GM12878 (cell line): ENCODE data around the gene ZNF592. TPM values are rescaled to one million over a fixed set of nuclear protein-coding genes. Genes with fewer than 3 reads are reported as not detected.

ENCODE experiments used
- ATAC-seq: fragments of 200-7000 bp; cut with Tn5 transposase; 3 replicates; pipeline ENCODE4 v1.9.1; 2020; ENCODE audit warnings: mild to moderate bottlenecking, moderate library complexity
- BruUV-seq: library from RNA; stranded (reverse); fragments of 400-500 nt; replicated peaks from 2 replicates; lab custom pipeline; 2021; lab: Mats Ljungman, UMichigan
- CTCF ChIA-PET: fragments of 300-600 bp; sonication (Branson Sonifier 250); formaldehyde crosslinking; extraction: SDS; loops from one replicate; lab custom pipeline; 2021; ENCODE audit warnings: inconsistent platforms; lab: Yijun Ruan, JAX
- POLR2A ChIA-PET: fragments of 350-600 bp; formaldehyde crosslinking; extraction: SDS; loops from one replicate; lab custom pipeline; 2021; ENCODE audit warnings: inconsistent platforms; lab: Charles Lee
- RAD21 ChIA-PET: fragments of 300-600 bp; sonication (Branson Sonifier 250); formaldehyde crosslinking; loops from one replicate; lab custom pipeline; 2023; ENCODE audit warnings: antibody characterized with exemption; ENCODE audit not compliant: unreplicated experiment; lab: Charles Lee
- SMC1A ChIA-PET: fragments of 300-600 bp; sonication (Branson Sonifier 250); formaldehyde crosslinking; loops from one replicate; lab custom pipeline; 2023; ENCODE audit not compliant: unreplicated experiment, uncharacterized antibody; lab: Charles Lee
- DNase-seq: peaks from one replicate; pipeline ENCODE4 v3.0.0-alpha.2; 2011; ENCODE audit warnings: low read depth, low spot score
- FAIRE-seq: peaks from 3 replicates; lab custom pipeline; 2011; peaks lifted over from hg19 to GRCh38; lab: Jason Lieb, UNC
- H2AFZ ChIP-seq: 2 replicates; pipeline ENCODE4 v1.6.0; 2011; ENCODE audit warnings: low read depth, low read length, control low read depth; ENCODE audit not compliant: control insufficient read depth
- H3K27ac ChIP-seq: 2 replicates; pipeline ENCODE4 v1.5.1; 2011; ENCODE audit warnings: control low read depth; ENCODE audit not compliant: control insufficient read depth, insufficient read depth
- H3K27me3 ChIP-seq, 2 experiments: replicated peaks in 1 of 2; 2 replicates each; pipeline versions ENCODE4 v1.6.0 to v1.6.1; 2011; ENCODE audit warnings: low read length in 1 of 2; ENCODE audit not compliant: control insufficient read depth in 2 of 2, insufficient read depth in 2 of 2
- H3K36me3 ChIP-seq, 2 experiments: 2 replicates each; pipeline ENCODE4 v1.5.1; 2011; ENCODE audit warnings: low read length in 1 of 2; ENCODE audit not compliant: control insufficient read depth in 2 of 2, insufficient read depth in 2 of 2
- H3K4me1 ChIP-seq: 2 replicates; pipeline ENCODE4 v1.6.1; 2011; ENCODE audit warnings: mild to moderate bottlenecking, low read length, moderate library complexity, mixed read lengths; ENCODE audit not compliant: control insufficient read depth, insufficient read depth
- H3K4me2 ChIP-seq: 2 replicates; pipeline ENCODE4 v1.6.0; 2011; ENCODE audit warnings: control low read depth; ENCODE audit not compliant: control insufficient read depth, insufficient read depth
- H3K4me3 ChIP-seq: fragments of 200-600 bp; sonication (generic); 2 replicates; pipeline ENCODE4 v1.5.1; 2016
- H3K79me2 ChIP-seq: 2 replicates; pipeline ENCODE4 v1.6.0; 2011; ENCODE audit warnings: low read length; ENCODE audit not compliant: control insufficient read depth, insufficient read depth
- H3K9ac ChIP-seq: 2 replicates; pipeline ENCODE4 v1.8.0; 2011; ENCODE audit warnings: low read length, control low read depth, mixed read lengths; ENCODE audit not compliant: control insufficient read depth, insufficient read depth
- H3K9me3 ChIP-seq: replicated peaks from 3 replicates; pipeline ENCODE4 v1.5.1; 2011; ENCODE audit warnings: mild to moderate bottlenecking, low read length; ENCODE audit not compliant: control insufficient read depth, insufficient read depth
- H4K20me1 ChIP-seq: 2 replicates; pipeline ENCODE4 v1.6.0; 2011; ENCODE audit not compliant: control insufficient read depth, insufficient read depth
- IKZF1 ChIP-seq: fragments of 450-650 bp; conservative IDR thresholded peaks from 2 replicates; pipeline ENCODE4 v1.6.1; 2017; ENCODE audit warnings: antibody characterized with exemption, mild to moderate bottlenecking
- RBBP5 ChIP-seq: fragments of 200-600 bp; sonication (generic); conservative IDR thresholded peaks from 2 replicates; pipeline ENCODE4 v1.6.1; 2016
- RUNX3 ChIP-seq: IDR thresholded peaks from 2 replicates; pipeline ENCODE4 v1.6.1; 2012; ENCODE audit warnings: low read length, inconsistent platforms
- SIN3A ChIP-seq: IDR thresholded peaks from 2 replicates; pipeline ENCODE4 v1.6.1; 2012; ENCODE audit warnings: low read depth, low read length, improper control_type of control experiment
- YY1 ChIP-seq: IDR thresholded peaks from 2 replicates; pipeline ENCODE4 v1.6.1; 2011; ENCODE audit warnings: low read depth, mild to moderate bottlenecking, low read length
- WGBS: methylation state at CpG from one replicate; pipeline ENCODE4 v1.1.6; 2016; ENCODE audit warnings: low lambda C conversion rate; ENCODE audit not compliant: insufficient replicate concordance, insufficient coverage; ENCODE audit errors: missing lambda C conversion rate; 5-methylcytosine and 5-hydroxymethylcytosine counted together
- in situ Hi-C: fragments of 300-500 bp; cut with MboI; formaldehyde crosslinking; loops from 9 replicates; pipeline ENCODE4 v1.14.3; 2018; ENCODE audit warnings: mixed read lengths
- intact Hi-C: fragments of 100-400 bp; cut with micrococcal nuclease; formaldehyde crosslinking; loops from one replicate; pipeline ENCODE4 v1.14.2; 2022; ENCODE audit not compliant: unreplicated experiment
- polyA plus RNA-seq, 11 experiments: library from polyadenylated mRNA; depleted of rRNA in 4 of 11; unstranded in 6 of 11; stranded (reverse) in 5 of 11; fragments of >200 nt; fragmentation: Nextera tagmentation in 4 of 11; fragmentation: Illumina TruSeq in 1 of 11; extraction: Ambion mirVana in 4 of 11; extraction: Trizol in 1 of 11; gene quantifications; 1 replicate in 1 of 11; 2 replicates in 10 of 11; pipeline versions ENCODE4 v1.2.1 to v1.2.3, GENCODE V29; 2011 to 2016; ENCODE audit warnings: inconsistent platforms in 2 of 11, missing spikeins in 2 of 11, low read depth in 1 of 11
- total RNA-seq, 4 experiments: library from RNA; depleted of rRNA in 3 of 4; stranded (reverse); fragments of >200 nt in 3 of 4; fragmentation: Illumina TruSeq in 1 of 4; extraction: Trizol in 1 of 4; gene quantifications; 2 replicates each; pipeline versions ENCODE4 v1.2.1 to v1.2.3, GENCODE V29; 2013 to 2021
- TF ChIP-seq, protein P1 (sequence below), 3 experiments: IDR thresholded peaks in 2 of 3; conservative IDR thresholded peaks in 1 of 3; 2 replicates each; pipeline ENCODE4 v1.5.1; 2011; ENCODE audit warnings: low read depth in 3 of 3, low read length in 3 of 3, mild to moderate bottlenecking in 3 of 3, control low read depth in 2 of 3, moderate library complexity in 2 of 3, inconsistent platforms in 1 of 3, mixed read lengths in 1 of 3; ENCODE audit not compliant: control insufficient read depth in 2 of 3, insufficient read depth in 1 of 3; ENCODE audit errors: extremely low read depth in 1 of 3

The ZNF592 gene
- total and polyA plus RNA-seq, 10 of the 15 experiments (the other 5 are each of a cell fraction or from before 2014, with no cell fraction given), result 0.95 to 23.7 (median 8.6) TPM

DNA sequence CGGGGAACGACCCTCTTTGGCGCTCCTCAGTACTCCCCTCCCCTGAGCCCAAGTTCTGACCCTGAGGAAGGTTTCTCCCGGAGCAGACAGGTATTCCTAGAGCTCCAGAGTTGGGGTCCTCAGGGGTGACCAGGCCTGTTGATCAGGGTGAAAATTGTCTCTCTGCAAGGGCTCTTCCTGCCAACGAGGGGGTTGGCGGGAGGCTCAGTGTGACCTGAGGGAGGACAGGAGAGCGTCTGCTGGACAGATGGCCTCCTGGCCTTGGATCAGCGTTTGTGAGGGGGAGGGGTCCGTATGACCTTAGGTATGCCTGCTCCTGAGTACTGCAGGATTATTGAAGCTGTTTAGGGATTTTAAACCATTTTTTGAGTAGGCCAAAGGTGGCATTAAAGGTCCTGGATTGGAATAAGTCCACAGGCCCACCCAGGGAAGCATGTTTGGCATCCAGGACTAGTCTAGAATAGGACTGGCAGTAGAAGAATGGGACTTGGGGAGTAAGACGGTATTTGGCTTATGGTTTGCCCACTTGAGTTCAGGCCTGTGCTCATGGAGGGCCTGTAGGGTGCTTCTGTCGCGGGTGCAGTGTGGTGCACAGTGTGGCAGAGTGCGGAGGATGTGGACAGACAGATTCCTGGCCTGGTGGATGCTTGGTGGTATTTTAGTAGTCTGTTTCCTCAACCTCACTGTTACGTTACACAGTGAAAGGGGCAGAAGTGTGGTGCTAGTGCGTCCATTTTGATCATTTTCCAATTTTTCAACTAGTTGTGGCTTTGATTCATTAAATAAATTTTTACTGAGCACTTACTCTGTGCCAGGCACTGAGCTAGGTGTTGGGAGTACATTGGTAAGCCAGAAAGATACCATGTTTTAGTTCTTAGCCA is 959 bp downstream of the ZNF592 start:
- peak overlapping the region; percentile 61 for H2AFZ ChIP-seq
- SMC1A ChIA-PET, result interaction anchor here (0.8 to 2.6 kb wide), 10 partner anchors 12 to 150 kb away, joined by 3 to 21 read pairs (median 4); partner anchors contain the start of gene SEC11A
- BruUV-seq, result no TSS peak
- peak overlapping the region; percentile 90 for H3K27ac ChIP-seq
- H4K20me1 ChIP-seq, result no peaks in the 10 kb centered on the region
- H3K36me3 ChIP-seq, result peaks cover 0 to 4% of the 10 kb centered on the region in 2 experiments; a peak in 1 of 4 replicates
- in situ Hi-C loops (no loop called here), intact Hi-C loops (loop anchor here (1.0 kb wide), 2 partner anchors 33 to 95 kb away; partner anchors contain the start of genes SEC11A and WDR73)
- no peaks in the 10 kb centered on the region for H3K27me3 ChIP-seq
- FAIRE-seq (no peak), ATAC-seq (peak; percentile 58), DNase-seq (no peak)
- H3K9ac ChIP-seq, result peak overlapping the region; percentile 96
- H3K9me3 ChIP-seq, result no peaks in the 10 kb centered on the region
- POLR2A ChIA-PET, result interaction anchor here (0.6 to 2.1 kb wide), 6 partner anchors 13 to 91 kb away, joined by 3 to 6 read pairs (median 5); partner anchors contain the start of gene NMB
- peak overlapping the region; percentile 85 for H3K4me2 ChIP-seq
- RAD21 ChIA-PET, result interaction anchor here (0.9 to 4.4 kb wide), 8 partner anchors 14 to 145 kb away, joined by 3 to 31 read pairs (median 4); partner anchors contain the start of gene SEC11A
- H3K4me3 ChIP-seq, result peak overlapping the region; percentile 84
- peaks cover 15% of the 10 kb centered on the region for H3K4me1 ChIP-seq
- CTCF ChIA-PET, result interaction anchor here (1.0 kb wide), 2 partner anchors 36 to 94 kb away, joined by 3 read pairs; no protein-coding TSS in a partner anchor
- WGBS, result 1% methylated on average over 15 of the region's 15 CpGs
- TF ChIP-seq RUNX3 (0 out of 2 replicates have a peak, but pooled peaks have one; percentile 23), IKZF1 (0 out of 2 replicates have a peak, but pooled peaks have one; percentile 4), SIN3A (0 out of 2 replicates have a peak, but pooled peaks have one; percentile 35), RBBP5 (no peak), YY1 (0 out of 2 replicates have a peak, but pooled peaks have one; percentile 23)
- TF ChIP-seq, protein P1, sequence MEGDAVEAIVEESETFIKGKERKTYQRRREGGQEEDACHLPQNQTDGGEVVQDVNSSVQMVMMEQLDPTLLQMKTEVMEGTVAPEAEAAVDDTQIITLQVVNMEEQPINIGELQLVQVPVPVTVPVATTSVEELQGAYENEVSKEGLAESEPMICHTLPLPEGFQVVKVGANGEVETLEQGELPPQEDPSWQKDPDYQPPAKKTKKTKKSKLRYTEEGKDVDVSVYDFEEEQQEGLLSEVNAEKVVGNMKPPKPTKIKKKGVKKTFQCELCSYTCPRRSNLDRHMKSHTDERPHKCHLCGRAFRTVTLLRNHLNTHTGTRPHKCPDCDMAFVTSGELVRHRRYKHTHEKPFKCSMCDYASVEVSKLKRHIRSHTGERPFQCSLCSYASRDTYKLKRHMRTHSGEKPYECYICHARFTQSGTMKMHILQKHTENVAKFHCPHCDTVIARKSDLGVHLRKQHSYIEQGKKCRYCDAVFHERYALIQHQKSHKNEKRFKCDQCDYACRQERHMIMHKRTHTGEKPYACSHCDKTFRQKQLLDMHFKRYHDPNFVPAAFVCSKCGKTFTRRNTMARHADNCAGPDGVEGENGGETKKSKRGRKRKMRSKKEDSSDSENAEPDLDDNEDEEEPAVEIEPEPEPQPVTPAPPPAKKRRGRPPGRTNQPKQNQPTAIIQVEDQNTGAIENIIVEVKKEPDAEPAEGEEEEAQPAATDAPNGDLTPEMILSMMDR (IDR thresholded peaks at IDR 0.05 in 2 of 3, conservative IDR thresholded peaks at IDR 0.05 in 1 of 3; ENCODE audit: control insufficient read depth in 2 of 3, extremely low read depth in 1 of 3, insufficient read depth in 1 of 3, low read depth in 3 of 3, low read length in 3 of 3), result peak in 2 of 3 experiments; percentile 14 to 20; a peak in 1 of 6 replicates
- H3K79me2 ChIP-seq, result peaks cover 60% of the 10 kb centered on the region
